Spleen (tissue), 7 donors: ENCODE data around the gene BSN.

Source experiments
- CTCF ChIP-seq, 11 experiments: fragments of 200-600 bp in 7 of 11; fragments of 450-650 bp in 4 of 11; sonication (generic) in 4 of 11; IDR thresholded peaks in 8 of 11; conservative IDR thresholded peaks in 3 of 11; 1 replicate in 7 of 11; 2 replicates in 4 of 11; pipeline versions ENCODE4 v1.4.0 to v1.8.0; 2016 to 2021; ENCODE audit warnings: antibody characterized with exemption in 11 of 11, inconsistent platforms in 4 of 11, mild to moderate bottlenecking in 1 of 11
- POLR2A ChIP-seq, 3 donors: fragments of 450-650 bp; IDR thresholded peaks; one replicate each; pipeline ENCODE4 v1.5.1; 2017; ENCODE audit warnings: antibody characterized with exemption in 3 of 3, mild to moderate bottlenecking in 1 of 3
- POLR2AphosphoS5 ChIP-seq, 3 donors: sonication (generic); formaldehyde crosslinking; IDR thresholded peaks; one replicate each; pipeline ENCODE4 v1.5.1; 2017; ENCODE audit warnings: antibody characterized with exemption in 3 of 3
- donor health status: DM: no; HTN: no; CAD: no; lungs with moderate emphysema.
- donor health status: DM: no; HTN: no; CAD: no.
- donor health status: DM: no; HTN: no; CAD: no.

DNA sequence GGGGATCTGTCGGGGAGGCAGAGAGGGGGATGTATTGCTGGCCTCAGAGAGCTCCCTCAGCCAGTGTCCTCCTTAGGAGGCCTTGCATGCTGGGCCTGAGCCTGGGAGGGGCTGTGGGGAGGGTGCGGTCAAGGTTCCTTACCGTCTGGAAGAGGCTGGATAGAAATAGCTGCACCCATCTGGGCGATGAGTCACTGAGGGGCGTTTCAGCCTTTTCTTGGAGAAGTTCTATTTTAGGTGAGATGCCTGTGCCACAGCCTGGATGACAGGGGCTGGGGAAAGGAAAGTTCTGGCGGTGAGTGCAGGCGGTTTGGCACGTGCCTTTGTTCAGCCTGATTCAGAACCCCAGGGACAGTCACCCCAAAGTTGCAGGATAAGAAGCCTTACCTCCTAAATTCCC is 84.2 kb downstream of the BSN start:
- TF ChIP-seq POLR2A (IDR thresholded peaks at IDR 0.05), result no peak
- no peak for TF ChIP-seq CTCF (IDR thresholded peaks at IDR 0.05 in 8 of 11, conservative IDR thresholded peaks at IDR 0.05 in 3 of 11)
- no peak for TF ChIP-seq POLR2AphosphoS5 (IDR thresholded peaks at IDR 0.05)
